AG04449 (cell line): Measurements from ENCODE around the gene CTSC.

Source experiments
- CTCF ChIA-PET: fragments of 350-600 bp; formaldehyde crosslinking; extraction: SDS; loops from one replicate; lab custom pipeline; 2021; ENCODE audit warnings: antibody characterized with exemption; lab: Yijun Ruan, JAX
- POLR2A ChIA-PET: fragments of 400-600, 350-600 bp; formaldehyde crosslinking; extraction: SDS; loops from one replicate; lab custom pipeline; 2020; ENCODE audit warnings: antibody characterized with exemption, inconsistent platforms; lab: Yijun Ruan, JAX
- DNase-seq: peaks from one replicate; pipeline ENCODE4 v3.0.0-alpha.2; 2010; ENCODE audit warnings: low read depth, low spot score
- H3K4me3 ChIP-seq: 2 replicates; pipeline ENCODE4 v1.5.1; 2011; ENCODE audit warnings: low read depth, mild to moderate bottlenecking, control low read depth, low read length
- TF ChIP-seq, protein P1 (sequence below): IDR thresholded peaks from one replicate; pipeline ENCODE4 v1.5.1; 2011; ENCODE audit warnings: mild to moderate bottlenecking, moderate library complexity, low read length, control low read depth, inconsistent platforms; ENCODE audit not compliant: insufficient read depth; ENCODE audit errors: missing control alignments

CTSC gene

DNA sequence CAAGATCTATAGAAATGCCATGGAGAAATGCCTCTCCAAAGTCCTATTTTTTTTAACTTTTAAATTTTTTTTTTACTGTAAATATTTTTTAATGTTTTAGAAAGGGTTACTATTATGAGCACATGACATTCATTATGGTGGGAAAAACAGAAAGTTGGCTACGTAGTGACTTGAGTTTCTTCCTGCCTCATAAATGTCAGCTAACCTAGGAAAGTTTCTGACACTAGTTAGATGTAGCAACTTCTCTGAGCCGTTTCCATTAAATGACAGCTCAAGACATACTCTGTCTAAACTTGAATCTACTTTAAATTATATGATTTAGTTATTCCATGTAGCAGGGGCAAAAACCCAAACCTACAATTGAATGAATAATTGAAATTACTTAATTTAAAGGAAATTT lies 18.4 kb upstream of the CTSC start:
- TF ChIP-seq, protein P1, sequence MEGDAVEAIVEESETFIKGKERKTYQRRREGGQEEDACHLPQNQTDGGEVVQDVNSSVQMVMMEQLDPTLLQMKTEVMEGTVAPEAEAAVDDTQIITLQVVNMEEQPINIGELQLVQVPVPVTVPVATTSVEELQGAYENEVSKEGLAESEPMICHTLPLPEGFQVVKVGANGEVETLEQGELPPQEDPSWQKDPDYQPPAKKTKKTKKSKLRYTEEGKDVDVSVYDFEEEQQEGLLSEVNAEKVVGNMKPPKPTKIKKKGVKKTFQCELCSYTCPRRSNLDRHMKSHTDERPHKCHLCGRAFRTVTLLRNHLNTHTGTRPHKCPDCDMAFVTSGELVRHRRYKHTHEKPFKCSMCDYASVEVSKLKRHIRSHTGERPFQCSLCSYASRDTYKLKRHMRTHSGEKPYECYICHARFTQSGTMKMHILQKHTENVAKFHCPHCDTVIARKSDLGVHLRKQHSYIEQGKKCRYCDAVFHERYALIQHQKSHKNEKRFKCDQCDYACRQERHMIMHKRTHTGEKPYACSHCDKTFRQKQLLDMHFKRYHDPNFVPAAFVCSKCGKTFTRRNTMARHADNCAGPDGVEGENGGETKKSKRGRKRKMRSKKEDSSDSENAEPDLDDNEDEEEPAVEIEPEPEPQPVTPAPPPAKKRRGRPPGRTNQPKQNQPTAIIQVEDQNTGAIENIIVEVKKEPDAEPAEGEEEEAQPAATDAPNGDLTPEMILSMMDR = no peak
- ChIA-PET CTCF (interaction anchor here (0.8 kb wide), 1 partner anchor 10 kb away, joined by 3 read pairs; no protein-coding TSS in a partner anchor), POLR2A (no interaction called here)
- H3K4me3 ChIP-seq = no peak overlapping the region
- DNase-seq = no peak

DNA sequence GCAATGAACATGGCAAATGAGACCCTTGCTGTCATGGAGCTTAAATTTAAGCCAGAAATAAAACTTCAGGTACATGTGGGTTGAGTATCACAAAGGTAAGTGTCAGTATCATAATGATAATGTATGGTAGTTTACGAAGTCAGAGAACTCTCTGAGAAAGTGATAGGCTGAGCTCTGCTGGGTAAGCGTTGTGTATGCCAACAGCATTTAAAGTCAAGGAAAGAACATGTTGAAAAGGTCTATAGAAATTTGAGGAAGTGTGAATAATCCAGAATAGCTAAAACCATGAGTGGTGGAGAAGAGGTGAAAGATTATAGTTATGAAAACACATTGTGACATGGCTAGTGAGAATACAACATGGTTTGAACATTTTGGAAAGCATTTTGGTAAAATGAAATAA lies 17.4 kb upstream of the CTSC start:
- DNase-seq = no peak
- ChIA-PET POLR2A (no interaction called here), CTCF (no interaction called here)
- TF ChIP-seq, protein P1 = no peak
- no peak overlapping the region for H3K4me3 ChIP-seq

DNA sequence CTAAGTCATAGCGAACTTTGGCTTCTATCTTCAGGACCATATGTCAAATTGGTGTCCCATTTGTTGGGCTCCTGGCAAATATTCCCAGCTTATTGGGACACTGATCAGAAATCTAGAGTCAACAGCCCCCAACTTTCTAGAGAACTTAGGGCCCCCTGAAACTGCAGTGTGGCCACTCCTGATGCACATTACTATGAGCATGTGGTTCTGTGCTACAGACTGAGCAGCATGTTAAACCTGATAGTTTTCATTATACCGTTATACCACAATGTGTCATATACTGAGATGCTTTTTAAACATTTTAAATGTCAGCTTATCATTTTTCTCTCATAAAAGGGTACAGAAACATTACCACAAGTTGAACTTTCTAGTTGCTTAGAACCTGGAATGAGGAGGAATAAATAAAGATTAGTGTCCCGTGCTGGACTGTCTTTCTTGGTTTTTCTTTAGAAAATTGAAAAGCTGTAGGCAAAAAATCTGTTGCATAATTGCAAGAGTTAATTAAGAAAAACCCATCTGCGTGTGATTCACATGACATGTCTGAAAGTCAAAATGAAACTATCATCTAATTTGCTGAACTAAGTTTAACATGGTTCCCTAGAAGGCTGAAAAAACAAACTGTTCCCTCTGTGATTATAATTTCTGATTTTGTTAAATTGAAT lies 16.4 kb upstream of the CTSC start:
- TF ChIP-seq, protein P1 = no peak
- POLR2A ChIA-PET = no interaction called here
- no peak overlapping the region for H3K4me3 ChIP-seq
- DNase-seq = no peak
- CTCF ChIA-PET = no interaction called here

DNA sequence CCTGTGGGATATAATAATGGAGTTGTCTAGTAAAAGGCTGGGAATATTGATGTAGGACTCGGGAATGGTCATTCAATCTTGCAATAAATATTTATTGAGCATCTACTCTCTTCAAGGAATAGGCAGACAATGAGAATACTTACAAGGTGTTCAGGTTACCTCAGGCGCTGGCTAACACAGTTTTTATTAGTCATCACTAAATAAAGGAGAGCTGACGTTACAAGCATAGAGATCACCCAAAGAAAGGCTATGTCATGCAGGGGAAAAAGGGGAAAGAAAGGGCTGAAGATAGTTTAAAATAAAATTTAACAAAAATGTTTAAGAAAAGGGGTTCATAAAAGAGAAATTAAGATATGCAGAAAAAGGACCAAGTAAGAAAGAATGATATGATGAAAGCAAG lies 15.8 kb upstream of the CTSC start:
- TF ChIP-seq, protein P1 = no peak
- H3K4me3 ChIP-seq = no peak overlapping the region
- POLR2A ChIA-PET = no interaction called here
- no peak for DNase-seq
- CTCF ChIA-PET = no interaction called here

- ChIA-PET CTCF (no interaction called here), POLR2A (no interaction called here)
- H3K4me3 ChIP-seq = no peak overlapping the region
- TF ChIP-seq, protein P1 = no peak
- no peak for DNase-seq
Measured at GRCh38 chr11:88352139-88352538, 14.6 kb upstream of the CTSC start.

GRCh38 chr11:88348870-88349269 lies 11.3 kb upstream of the CTSC start:
- TF ChIP-seq, protein P1 = no peak
- no peak overlapping the region for H3K4me3 ChIP-seq
- CTCF ChIA-PET = no interaction called here
- POLR2A ChIA-PET = no interaction called here
- no peak for DNase-seq
